C4-2B (cell line): ENCODE data around the gene STK35.

Experiments
- CTCF ChIP-seq: fragments of 450-650 bp; conservative IDR thresholded peaks from 2 replicates; pipeline ENCODE4 v1.5.1; 2017; ENCODE audit warnings: mild to moderate bottlenecking
- ZFX ChIP-seq: fragments of 450-650 bp; IDR thresholded peaks from 2 replicates; pipeline ENCODE4 v1.6.1; 2017

GRCh38 chr20:2149507-2149906, 47.9 kb downstream of the STK35 start:
- no peak for TF ChIP-seq CTCF
- no peak for TF ChIP-seq ZFX
